Stimulated activated CD4-positive, alpha-beta T cell treated with anti-CD3 and anti-CD28 coated beads, Interleukin-2, amount 100 ng/mL, for 48 hours (primary cell): Measurements from ENCODE around the gene NID1.
"Not testable (repeated sequence)": the region's sequence is repeated elsewhere in the genome, so short reads cannot be mapped to it uniquely, and the experiment has no call there.

Source experiments
- DNase-seq, 2 donors: peaks; one replicate each; pipeline ENCODE4 v3.0.0-alpha.2; 2020

Gene NID1

DNA sequence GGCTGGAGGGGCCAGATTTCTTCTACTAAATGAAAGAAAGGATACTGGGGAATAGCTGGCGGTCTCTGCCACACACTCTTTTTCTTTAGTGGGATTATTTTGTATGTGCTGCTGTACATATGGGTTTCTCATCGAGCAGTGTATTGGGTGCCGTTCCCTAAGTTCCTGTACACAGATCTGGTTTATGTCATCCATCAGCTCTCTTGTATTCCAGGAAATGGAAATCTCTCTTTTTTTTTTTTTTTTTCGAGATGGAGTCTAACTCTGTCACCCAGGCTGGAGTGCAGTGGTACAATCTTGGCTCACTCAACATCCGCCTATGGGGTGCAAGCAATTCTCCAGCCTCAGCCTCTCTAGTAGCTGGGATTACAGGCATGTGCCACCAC is 27.0 kb upstream of the NID1 start:
- no peak for DNase-seq

DNA sequence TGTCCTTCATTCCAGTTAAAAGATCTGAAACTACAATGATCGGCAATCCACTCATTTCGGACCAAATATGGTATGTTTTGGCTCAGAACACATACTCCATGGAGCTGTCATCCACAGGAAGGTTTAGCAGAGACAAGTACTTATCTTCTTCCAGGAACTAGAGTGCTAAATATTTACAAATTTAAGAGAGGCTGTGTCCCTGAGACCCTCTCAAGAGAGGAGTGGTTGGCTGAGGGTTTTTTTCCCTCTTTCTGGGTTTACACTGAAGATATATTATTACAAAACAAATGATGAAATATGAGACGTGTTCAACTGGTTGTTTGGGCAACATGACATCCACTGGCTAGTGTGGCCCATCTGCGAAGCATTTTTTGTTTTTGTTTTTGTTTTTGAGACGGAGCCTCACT is 25.9 kb upstream of the NID1 start:
- DNase-seq, result no peak

DNA sequence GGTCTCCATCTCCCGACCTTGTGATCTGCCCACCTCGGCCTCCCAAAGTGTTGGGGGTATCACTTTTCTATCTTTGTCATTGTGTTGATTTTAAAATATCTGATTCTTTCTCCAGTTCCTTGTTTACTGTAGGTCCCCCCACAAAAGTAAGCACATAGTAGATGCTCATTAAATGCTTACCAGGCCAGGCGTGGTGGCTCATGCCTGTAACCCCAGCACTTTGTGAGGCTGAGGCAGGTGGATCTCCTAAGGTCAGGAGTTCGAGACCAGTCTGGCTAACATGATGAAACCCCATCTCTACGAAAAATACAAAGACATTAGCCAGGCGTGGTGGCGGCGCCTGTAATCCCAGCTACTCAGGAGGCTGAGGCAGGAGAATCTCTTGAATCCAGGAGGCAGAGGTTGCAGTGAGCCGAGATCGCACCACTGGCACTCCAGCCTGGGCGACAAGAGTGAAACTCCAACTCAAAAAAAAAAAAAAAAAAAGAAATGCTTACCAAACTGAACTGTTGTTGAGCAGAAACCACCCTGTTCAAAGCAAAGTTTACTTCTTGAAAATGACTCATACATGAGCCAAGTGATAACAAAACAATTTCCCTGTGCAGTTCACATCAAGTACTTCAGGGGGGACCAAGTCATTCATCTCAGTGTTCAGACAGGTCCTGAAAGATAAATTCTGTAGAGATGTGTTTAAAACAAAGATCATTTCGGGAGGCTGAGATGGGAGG is 24.3 kb upstream of the NID1 start:
- DNase-seq, result no peak

DNA sequence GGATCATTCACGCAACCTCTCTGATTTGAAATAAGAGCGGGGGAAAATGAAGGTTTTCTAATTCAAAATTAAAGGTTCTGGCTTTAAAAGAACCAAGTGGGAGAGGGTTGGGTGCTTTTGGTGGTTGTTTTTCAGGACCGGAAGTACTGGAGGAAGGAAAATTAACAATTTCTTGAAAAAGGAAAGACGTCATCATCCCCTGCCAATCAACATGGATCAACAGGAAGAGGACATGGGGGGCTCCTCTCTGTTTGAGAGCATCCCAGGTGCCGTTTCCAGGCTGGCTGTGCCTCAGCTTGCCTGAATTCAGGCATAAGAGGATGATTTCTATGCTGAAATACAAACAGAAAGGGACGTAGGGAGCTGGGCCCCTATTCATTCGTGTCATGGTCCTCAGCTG is 21.6 kb upstream of the NID1 start:
- DNase-seq, result no peak

- no peak for DNase-seq
These were observed 20.8 kb upstream of the NID1 start for GRCh38 chr1:236085545-236086159.

- DNase-seq, result no peak
These were observed 19.5 kb upstream of the NID1 start for GRCh38 chr1:236084386-236084730.

DNA sequence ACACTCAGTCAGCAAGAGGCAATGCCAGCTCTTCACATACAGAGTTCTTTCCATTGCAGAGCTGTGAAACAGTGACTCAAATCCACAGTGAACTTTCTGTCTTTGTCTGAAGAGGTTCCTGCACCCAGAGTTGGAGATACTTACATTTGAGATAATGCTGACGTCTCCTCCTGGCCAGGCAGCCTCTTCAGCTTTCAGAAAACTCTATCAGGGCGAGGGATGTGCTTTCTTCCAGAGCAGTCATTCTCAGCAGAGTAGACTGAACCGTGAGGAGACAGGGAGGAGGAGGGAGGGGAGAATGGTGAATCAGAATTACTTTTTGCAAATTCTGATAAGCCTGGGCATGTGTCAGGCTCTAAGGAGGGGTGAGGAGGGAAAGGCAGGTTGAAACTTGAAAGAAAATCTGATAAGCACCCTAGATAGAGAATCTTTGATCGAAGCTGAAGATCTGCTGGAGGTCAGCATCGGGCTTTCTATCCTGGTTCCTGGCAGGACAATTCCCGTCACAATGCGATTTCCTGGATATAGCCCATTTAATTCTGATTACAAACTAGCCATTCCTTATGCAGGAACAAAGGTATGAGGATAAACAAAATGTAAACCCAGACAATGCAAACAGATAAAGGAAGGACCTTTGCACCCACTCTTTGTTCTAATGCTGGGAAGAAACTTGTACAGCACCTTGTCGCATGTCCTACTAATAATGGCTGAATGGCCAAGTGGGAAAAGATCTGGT is 18.9 kb upstream of the NID1 start:
- no peak for DNase-seq

- DNase-seq, result no peak
These were observed 17.6 kb upstream of the NID1 start for GRCh38 chr1:236082526-236082925.

DNA sequence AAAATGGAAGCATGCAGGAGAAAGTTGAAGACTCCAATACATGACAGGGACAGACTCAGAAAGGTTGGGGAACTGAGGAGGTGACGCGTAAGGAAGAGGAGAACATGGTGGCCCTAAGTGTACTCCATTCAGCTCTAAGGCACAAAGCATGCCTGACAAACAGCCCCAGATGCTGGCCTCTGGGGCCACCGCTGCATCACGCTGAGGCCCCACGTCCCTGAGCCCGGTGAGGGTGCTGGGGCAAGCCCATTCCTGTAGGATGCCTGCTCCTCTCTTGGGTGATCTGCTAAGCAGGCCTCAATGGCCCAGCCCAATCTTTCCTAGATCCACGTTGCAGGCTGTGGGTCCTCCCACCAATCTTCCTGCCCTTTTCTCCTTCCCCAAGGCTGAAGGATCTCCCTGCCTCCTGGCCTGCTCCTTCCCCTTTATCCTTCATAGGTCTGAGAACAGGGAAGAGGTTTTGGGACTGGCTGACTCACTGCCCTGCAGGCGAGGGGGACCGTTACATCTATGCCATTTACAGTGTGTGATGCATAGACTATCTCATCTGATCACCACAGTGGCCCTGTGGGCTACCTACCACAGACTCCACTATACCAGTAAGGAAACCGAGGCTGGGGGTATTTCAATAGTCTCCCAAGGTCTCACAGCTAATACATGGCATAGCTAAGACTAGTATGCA is 16.8 kb upstream of the NID1 start:
- no peak for DNase-seq

GRCh38 chr1:236079703-236080102 is 14.8 kb upstream of the NID1 start:
- no peak for DNase-seq

GRCh38 chr1:236078993-236079392 is 14.1 kb upstream of the NID1 start:
- DNase-seq, result no peak

GRCh38 chr1:236078077-236078476 is 13.2 kb upstream of the NID1 start:
- DNase-seq, result not testable (repeated sequence)

DNA sequence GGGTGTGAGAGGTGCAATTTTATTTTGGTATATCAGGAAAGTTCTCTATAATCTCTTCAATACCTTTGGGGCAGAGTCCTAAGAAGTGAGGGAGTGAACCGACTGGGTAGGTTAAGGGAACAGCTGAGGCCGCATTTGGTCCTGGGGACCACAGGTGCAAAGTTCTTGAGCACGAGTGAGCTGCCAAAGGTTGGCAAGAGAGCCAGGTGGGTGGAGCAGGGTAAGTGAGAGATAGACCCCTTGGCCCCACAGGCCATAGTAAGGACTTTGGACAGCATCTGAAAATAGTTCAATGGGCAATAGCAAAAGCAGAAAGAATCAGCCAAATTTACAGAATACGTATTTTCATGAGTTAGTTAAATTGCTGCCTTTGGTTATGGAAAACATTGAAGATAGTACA is 11.0 kb upstream of the NID1 start:
- no peak for DNase-seq

- no peak for DNase-seq
These were observed 8.5 kb upstream of the NID1 start for GRCh38 chr1:236073307-236073897.

DNA sequence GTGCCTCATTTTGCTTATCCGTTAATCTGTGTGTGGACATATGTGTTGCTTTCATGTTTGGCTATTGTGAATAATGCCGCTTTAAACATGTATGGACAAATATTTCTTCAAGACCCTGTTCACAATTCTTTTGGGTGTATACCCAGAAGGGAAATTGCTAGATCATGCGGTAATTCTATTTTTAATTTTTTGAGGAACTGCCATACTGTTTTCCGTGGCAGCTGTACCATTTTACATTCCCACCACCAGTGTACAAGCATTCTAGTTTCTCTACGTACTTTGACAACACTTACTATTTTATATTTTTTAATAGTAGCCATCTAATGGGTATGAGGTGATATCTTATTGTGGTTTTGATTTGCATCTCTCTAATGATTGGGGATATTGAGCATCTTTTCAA is 7.1 kb upstream of the NID1 start:
- no peak for DNase-seq

- DNase-seq, result no peak
These were observed 5.9 kb upstream of the NID1 start for GRCh38 chr1:236070753-236071152.

- DNase-seq, result no peak
These were observed 4.9 kb upstream of the NID1 start for GRCh38 chr1:236069796-236070195.

GRCh38 chr1:236067854-236068454 is 3.1 kb upstream of the NID1 start:
- no peak for DNase-seq

GRCh38 chr1:236066828-236067386 is 2.0 kb upstream of the NID1 start:
- peak; percentile 34 to 49 for DNase-seq

GRCh38 chr1:236066054-236066453 is 1.2 kb upstream of the NID1 start:
- DNase-seq, result no peak

DNA sequence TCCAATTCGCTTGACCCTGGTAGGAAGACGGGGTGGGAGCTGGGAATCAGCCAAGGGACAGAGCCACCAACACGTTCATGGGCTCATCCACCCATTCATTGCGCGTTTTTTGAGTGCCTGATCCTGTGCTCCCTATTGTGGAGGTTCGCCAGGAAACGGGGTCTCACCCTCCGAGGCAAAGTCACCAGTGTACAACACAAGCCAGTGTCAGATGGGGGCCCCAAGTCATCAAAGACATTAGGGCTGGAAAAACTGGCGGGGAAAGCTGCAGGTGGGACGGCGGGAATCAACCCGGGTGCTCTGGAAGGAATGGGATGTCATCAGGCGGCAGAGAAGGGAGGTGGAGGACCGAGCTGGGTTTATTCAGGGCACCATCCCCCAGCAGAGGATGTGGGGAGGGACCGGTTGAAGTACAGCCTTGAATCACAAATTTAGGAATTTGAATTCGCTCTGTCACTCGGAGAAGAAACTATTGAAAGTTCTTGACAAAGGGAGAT is 667 bp upstream of the NID1 start:
- DNase-seq, result no peak

DNA sequence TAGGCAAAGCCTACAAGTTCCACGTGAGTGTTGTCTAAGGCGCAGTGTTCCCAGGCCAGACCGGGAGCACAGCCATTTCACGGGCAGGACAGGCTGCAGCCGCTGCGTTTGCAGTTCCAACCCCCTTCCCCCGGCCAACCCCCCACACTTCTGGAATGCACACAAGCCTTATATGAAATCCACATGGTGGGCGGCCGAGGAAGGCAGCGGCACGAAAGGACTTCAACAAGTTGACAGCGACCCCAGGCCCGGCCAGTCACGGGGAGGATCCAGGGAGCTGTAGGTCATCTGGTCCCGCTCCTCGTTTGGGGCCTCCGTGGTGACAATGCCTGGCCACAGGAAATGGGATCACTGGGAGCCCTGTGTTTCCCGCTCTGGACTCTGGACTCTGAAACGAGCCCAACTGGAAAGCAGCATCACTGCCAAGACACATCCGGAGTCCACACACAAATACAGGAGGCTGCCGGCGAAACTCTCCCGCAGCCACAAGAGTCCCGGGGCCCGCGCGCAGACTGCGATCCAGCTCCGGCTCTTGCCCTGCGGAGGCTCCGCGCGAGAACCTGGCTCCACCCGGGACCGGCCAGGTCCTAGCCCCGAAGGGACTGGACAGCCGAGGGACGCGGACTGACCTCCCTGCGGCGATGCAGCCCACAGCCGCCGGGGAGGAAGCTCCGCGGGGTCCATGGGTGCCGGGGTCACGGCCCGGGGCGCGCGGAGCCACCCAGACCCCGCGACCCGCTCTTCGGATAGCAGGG is 794 bp downstream of the NID1 start:
- DNase-seq, result no peak
